Muscle layer of colon (tissue), 2 donors: ENCODE measurements around the gene DNM2.

Experiments
- H3K27ac ChIP-seq: one replicate; pipeline ENCODE4 v1.7.0; 2013; ENCODE audit warnings: low read depth, mild to moderate bottlenecking, low read length, moderate library complexity
- H3K27me3 ChIP-seq, 2 donors: one replicate each; pipeline ENCODE4 v1.7.0; 2013; ENCODE audit warnings: low read length in 2 of 2, mild to moderate bottlenecking in 2 of 2; ENCODE audit not compliant: insufficient read depth in 2 of 2, control insufficient read depth in 1 of 2
- H3K36me3 ChIP-seq: one replicate; pipeline ENCODE4 v1.7.0; 2013; ENCODE audit warnings: mild to moderate bottlenecking, low read length; ENCODE audit not compliant: insufficient read depth
- H3K4me1 ChIP-seq: one replicate; pipeline ENCODE4 v1.7.0; 2013; ENCODE audit warnings: mild to moderate bottlenecking, low read length; ENCODE audit not compliant: insufficient read depth
- H3K4me3 ChIP-seq, 2 donors: one replicate each; pipeline ENCODE4 v1.7.0; 2013; ENCODE audit warnings: low read length in 2 of 2, low read depth in 1 of 2, mild to moderate bottlenecking in 1 of 2, moderate library complexity in 1 of 2
- H3K9ac ChIP-seq: one replicate; pipeline ENCODE4 v1.7.0; 2013; ENCODE audit warnings: low read length
- H3K9me3 ChIP-seq: one replicate; pipeline ENCODE4 v1.7.0; 2013; ENCODE audit warnings: mild to moderate bottlenecking, low read length
- donor health status: abdominal sarcoma.
- donor health status: Adenocarcinoma of cecum.

DNM2 gene

GRCh38 chr19:10797541-10798256 is 79.8 kb downstream of the DNM2 start:
- H3K9ac ChIP-seq = no peak overlapping the region
- H3K4me1 ChIP-seq = no peaks in the 10 kb centered on the region
- H3K9me3 ChIP-seq = no peaks in the 10 kb centered on the region
- H3K36me3 ChIP-seq = peaks cover 48% of the 10 kb centered on the region
- no peak overlapping the region for H3K27ac ChIP-seq
- no peak overlapping the region for H3K4me3 ChIP-seq
- no peaks in the 10 kb centered on the region for H3K27me3 ChIP-seq

GRCh38 chr19:10800488-10800887 is 82.6 kb downstream of the DNM2 start:
- Histone ChIP-seq H3K9ac (no peak overlapping the region), H3K9me3 (no peaks in the 10 kb centered on the region), H3K4me3 (no peak overlapping the region), H3K27me3 (no peaks in the 10 kb centered on the region), H3K4me1 (no peaks in the 10 kb centered on the region), H3K36me3 (peaks cover 57% of the 10 kb centered on the region), H3K27ac (no peak overlapping the region)

DNA sequence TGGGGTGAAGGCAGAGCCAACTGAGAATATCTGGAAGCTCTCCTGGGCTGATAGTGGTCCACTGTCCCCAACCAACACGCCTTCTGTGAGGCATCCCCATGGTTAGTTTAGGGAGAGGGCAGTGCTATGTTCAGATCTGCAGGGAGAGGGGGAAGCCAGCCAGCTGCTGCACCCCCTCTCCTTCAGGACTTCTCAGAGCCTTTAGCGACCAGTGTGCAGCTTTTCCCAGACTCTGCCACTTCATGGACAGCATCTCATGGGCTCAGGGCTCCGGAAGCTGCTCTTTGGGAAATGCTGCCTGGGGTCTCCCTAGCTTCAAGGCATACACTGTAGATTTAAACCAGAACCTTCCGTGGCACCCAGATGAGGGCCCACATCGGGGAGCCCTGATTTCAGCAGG is 84.6 kb downstream of the DNM2 start:
- H3K4me1 ChIP-seq = no peaks in the 10 kb centered on the region
- H3K36me3 ChIP-seq = peaks cover 49% of the 10 kb centered on the region
- H3K9me3 ChIP-seq = no peaks in the 10 kb centered on the region
- no peak overlapping the region for H3K9ac ChIP-seq
- no peaks in the 10 kb centered on the region for H3K27me3 ChIP-seq
- no peak overlapping the region for H3K4me3 ChIP-seq
- no peak overlapping the region for H3K27ac ChIP-seq

DNA sequence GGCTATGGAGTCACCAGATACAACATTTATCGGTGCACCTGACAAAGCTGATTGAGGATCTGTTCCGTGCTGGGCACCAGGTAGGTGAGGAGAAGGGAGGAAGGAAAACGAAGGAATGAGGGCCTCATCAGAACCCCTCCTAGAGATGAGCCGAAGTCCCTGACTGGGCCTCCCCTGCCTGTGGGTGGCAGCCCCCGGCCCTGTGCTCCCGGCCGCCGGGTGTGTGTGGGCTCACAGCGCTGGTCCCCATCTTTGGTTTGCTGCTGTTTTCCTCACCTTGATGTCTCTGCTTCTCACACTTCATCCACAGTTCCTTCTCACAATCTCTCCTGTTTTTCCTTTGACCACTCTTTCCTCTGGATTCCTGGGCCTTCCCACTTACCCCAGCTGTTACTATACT is 85.4 kb downstream of the DNM2 start:
- no peak overlapping the region for H3K9ac ChIP-seq
- H3K27me3 ChIP-seq = no peaks in the 10 kb centered on the region
- no peaks in the 10 kb centered on the region for H3K9me3 ChIP-seq
- H3K27ac ChIP-seq = no peak overlapping the region
- no peaks in the 10 kb centered on the region for H3K4me1 ChIP-seq
- H3K36me3 ChIP-seq = peaks cover 46% of the 10 kb centered on the region
- H3K4me3 ChIP-seq = no peak overlapping the region

- H3K36me3 ChIP-seq = peaks cover 54% of the 10 kb centered on the region
- no peaks in the 10 kb centered on the region for H3K27me3 ChIP-seq
- no peaks in the 10 kb centered on the region for H3K9me3 ChIP-seq
- no peak overlapping the region for H3K4me3 ChIP-seq
- no peak overlapping the region for H3K27ac ChIP-seq
- no peak overlapping the region for H3K9ac ChIP-seq
- no peaks in the 10 kb centered on the region for H3K4me1 ChIP-seq
Observed at GRCh38 chr19:10805065-10805757, 87.3 kb downstream of the DNM2 start.

DNA sequence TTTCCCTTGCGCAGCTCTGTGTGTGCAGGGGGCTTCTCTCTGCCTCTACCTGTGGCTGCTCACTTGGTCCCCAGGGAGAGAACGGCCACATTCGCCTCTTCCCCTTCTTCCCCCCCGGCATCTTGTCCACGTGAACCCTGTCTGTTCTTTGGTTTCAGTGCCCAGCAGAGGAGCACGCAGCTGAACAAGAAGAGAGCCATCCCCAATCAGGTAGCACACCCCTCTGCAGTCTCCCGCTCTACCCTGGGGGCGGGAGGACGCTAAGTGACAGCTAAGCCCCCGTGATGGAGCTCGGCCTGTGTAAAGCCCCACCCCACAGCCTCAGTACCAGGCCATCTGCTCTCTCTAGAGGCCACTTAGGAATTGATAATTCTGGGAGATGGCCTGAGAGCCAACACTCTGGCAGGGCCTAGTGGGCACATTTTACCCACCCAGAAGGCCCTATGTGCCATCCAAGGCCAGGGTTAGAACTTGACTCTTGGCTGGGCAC is 87.9 kb downstream of the DNM2 start:
- H3K27me3 ChIP-seq = no peaks in the 10 kb centered on the region
- H3K27ac ChIP-seq = no peak overlapping the region
- no peak overlapping the region for H3K9ac ChIP-seq
- peaks cover 60% of the 10 kb centered on the region for H3K36me3 ChIP-seq
- no peaks in the 10 kb centered on the region for H3K4me1 ChIP-seq
- H3K4me3 ChIP-seq = no peak overlapping the region
- no peaks in the 10 kb centered on the region for H3K9me3 ChIP-seq

DNA sequence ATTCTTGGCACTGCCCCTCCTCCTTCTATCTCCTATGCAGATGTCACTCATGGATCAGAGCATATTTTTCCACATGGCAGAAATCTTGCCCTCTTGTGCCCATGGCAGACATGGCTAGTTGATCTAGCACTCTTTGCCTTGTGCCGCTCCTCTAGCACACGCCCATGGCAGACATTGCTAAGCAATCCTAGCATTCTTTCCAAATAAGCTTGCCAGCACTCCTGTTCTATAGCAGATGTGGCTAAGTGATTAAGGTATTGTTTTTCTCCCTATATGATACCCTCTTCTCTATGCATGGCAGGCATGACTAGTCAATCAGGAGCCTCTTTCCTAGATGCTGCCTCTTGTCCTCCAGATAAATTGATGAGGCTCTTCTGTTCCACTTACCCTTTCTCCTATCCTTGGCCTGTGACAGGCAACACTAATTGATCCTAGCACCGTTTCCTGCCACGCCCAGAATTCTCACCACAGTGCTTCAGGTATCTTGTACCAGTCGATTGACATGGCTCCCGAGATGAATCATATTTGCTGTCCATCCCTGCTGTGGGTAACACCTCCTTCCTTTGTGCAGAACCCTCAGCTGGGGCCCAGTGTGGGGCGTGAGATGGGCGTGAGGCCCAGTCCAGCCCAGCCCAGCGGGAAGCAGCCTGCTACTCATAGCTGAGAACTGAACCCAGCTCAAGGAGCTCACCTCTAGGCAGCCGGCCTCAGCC is 91.2 kb downstream of the DNM2 start:
- H3K9ac ChIP-seq = no peak overlapping the region
- no peaks in the 10 kb centered on the region for H3K27me3 ChIP-seq
- no peak overlapping the region for H3K27ac ChIP-seq
- H3K4me3 ChIP-seq = no peak overlapping the region
- H3K36me3 ChIP-seq = peaks cover 60% of the 10 kb centered on the region
- H3K4me1 ChIP-seq = no peaks in the 10 kb centered on the region
- H3K9me3 ChIP-seq = no peaks in the 10 kb centered on the region

DNA sequence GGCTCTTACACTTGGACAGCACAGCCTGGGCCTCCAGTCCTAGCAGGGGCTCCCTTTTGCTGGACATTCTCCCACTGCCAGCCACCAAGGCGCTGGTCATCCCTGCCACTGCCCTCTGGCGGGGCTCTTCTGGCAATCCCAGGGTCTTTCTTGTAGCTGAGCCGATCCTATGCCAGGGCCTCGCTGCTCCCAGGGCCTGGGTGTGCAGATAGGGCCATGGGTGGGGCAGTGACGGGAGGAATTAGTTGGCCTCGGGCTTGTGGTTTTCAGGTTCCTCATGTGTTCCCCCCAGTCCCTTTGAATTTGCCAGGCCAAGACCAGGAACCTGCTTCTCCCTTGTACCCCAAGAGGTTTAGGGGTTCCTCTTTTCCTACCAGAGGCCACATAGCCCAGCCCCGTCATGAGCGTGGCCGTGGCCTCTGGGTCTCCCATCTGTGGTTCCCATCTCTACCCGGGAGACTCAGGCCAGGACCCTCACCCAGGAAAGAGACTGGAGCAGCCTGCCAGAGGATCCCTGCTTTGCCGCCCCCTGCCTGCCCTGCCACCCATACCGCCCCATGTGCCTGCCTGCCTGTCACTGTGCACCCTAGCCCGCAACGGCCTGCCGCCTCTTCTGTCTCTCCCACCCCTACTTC is 91.9 kb downstream of the DNM2 start:
- H3K9me3 ChIP-seq = no peaks in the 10 kb centered on the region
- no peak overlapping the region for H3K4me3 ChIP-seq
- no peaks in the 10 kb centered on the region for H3K4me1 ChIP-seq
- no peaks in the 10 kb centered on the region for H3K27me3 ChIP-seq
- H3K9ac ChIP-seq = no peak overlapping the region
- H3K36me3 ChIP-seq = peaks cover 60% of the 10 kb centered on the region
- no peak overlapping the region for H3K27ac ChIP-seq

DNA sequence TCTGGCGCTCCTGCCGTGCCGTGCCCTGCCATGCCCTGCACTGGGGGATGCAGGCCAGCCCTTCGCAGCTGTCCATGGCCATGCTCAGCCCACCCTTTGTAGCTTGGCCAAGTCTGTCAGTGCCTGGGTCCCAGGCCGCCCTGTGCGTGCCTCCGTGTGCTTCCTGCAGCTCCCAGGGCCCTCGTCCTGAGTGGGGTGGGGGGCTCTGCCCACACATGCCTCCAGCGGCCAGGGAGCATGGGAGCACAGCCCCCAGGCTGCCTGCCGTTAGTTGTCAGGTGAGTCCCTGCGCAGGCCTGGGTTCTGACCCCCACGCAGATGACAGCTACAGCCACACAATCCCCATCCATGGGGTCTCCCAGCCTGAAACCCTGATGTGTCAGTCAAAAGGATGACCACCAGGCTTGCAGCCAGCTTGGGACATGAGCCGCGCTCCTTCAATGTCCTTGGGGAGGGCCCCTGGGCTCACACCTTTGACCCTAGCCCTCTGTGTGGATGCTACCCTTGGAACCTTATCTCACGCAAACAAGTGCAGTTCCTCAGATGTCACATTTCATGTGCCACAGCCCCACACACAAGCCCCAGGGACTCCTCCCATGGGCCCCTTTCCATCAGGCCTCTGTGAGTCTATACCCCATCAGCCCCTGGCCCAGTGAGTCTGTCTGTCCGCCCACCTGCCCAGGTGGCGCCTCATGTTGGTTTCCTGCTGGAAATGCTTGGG is 93.7 kb downstream of the DNM2 start:
- no peaks in the 10 kb centered on the region for H3K4me1 ChIP-seq
- peaks cover 52% of the 10 kb centered on the region for H3K36me3 ChIP-seq
- no peak overlapping the region for H3K27ac ChIP-seq
- no peaks in the 10 kb centered on the region for H3K27me3 ChIP-seq
- no peaks in the 10 kb centered on the region for H3K9me3 ChIP-seq
- no peak overlapping the region for H3K4me3 ChIP-seq
- no peak overlapping the region for H3K9ac ChIP-seq

GRCh38 chr19:10812196-10812595 is 94.3 kb downstream of the DNM2 start:
- H3K9ac ChIP-seq = no peak overlapping the region
- H3K4me3 ChIP-seq = no peak overlapping the region
- peaks cover 52% of the 10 kb centered on the region for H3K36me3 ChIP-seq
- H3K27ac ChIP-seq = no peak overlapping the region
- H3K9me3 ChIP-seq = no peaks in the 10 kb centered on the region
- no peaks in the 10 kb centered on the region for H3K27me3 ChIP-seq
- no peaks in the 10 kb centered on the region for H3K4me1 ChIP-seq
